Neural cell (in vitro differentiated cells): ENCODE results near the gene TFEB. TPM values are rescaled to one million over a fixed set of nuclear protein-coding genes. Genes with fewer than 3 reads are reported as not detected.

ENCODE experiments used
- H2AFZ ChIP-seq: fragments of 200-600, 300-800 bp; sonication (generic), shearing (Covaris generic); 2 replicates; pipeline ENCODE4 v1.6.0; 2014; ENCODE audit warnings: low read depth, mild to moderate bottlenecking, antibody characterized with exemption, low read length, moderate library complexity
- H3F3A ChIP-seq: fragments of 200-600 bp; shearing (Covaris generic); 2 replicates; pipeline ENCODE4 v1.6.1; 2016; ENCODE audit warnings: mild to moderate bottlenecking, moderate library complexity, mixed read lengths, antibody characterized with exemption, low read length; ENCODE audit not compliant: insufficient read depth, poor library complexity, severe bottlenecking
- H3K27ac ChIP-seq: fragments of 200-600, 300-800 bp; sonication (generic), shearing (Covaris generic); 2 replicates; pipeline ENCODE4 v1.5.1; 2014; ENCODE audit warnings: mild to moderate bottlenecking, low read length, moderate library complexity
- H3K27me3 ChIP-seq: fragments of 300-800, 200-600 bp; sonication (generic), shearing (Covaris generic); 2 replicates; pipeline ENCODE4 v1.6.0; 2014; ENCODE audit warnings: mild to moderate bottlenecking, low read depth, low read length, moderate library complexity; ENCODE audit not compliant: insufficient read depth
- H3K36me3 ChIP-seq: fragments of 300-800, 200-600 bp; sonication (generic), shearing (Covaris generic); 2 replicates; pipeline ENCODE4 v1.5.1; 2014; ENCODE audit warnings: mild to moderate bottlenecking, antibody characterized with exemption, low read length, moderate library complexity; ENCODE audit not compliant: insufficient read depth
- H3K4me2 ChIP-seq: fragments of 300-800, 200-600 bp; sonication (generic), shearing (Covaris generic); 2 replicates; pipeline ENCODE4 v1.6.0; 2014; ENCODE audit warnings: mild to moderate bottlenecking, low read length
- H3K4me3 ChIP-seq: fragments of 300-800, 200-600 bp; sonication (generic), shearing (Covaris generic); 2 replicates; pipeline ENCODE4 v1.5.1; 2014; ENCODE audit warnings: mild to moderate bottlenecking, low read length, moderate library complexity
- H3K79me2 ChIP-seq: fragments of 200-600 bp; shearing (Covaris generic); replicated peaks from 2 replicates; pipeline ENCODE4 v1.6.0; 2014; ENCODE audit warnings: mild to moderate bottlenecking, low read length, moderate library complexity; ENCODE audit not compliant: insufficient read depth
- H3K9ac ChIP-seq: fragments of 300-800, 200-600 bp; sonication (generic), shearing (Covaris generic); 2 replicates; pipeline ENCODE4 v1.6.1; 2016; ENCODE audit warnings: mild to moderate bottlenecking, low read length, mixed read lengths
- H3K9me2 ChIP-seq: fragments of 200-600 bp; shearing (Covaris generic); 2 replicates; pipeline ENCODE4 v1.6.1; 2016; ENCODE audit warnings: mild to moderate bottlenecking, low read length, mixed read lengths; ENCODE audit not compliant: insufficient read depth
- H3K9me3 ChIP-seq: fragments of 200-600, 300-800 bp; sonication (generic), shearing (Covaris generic); 2 replicates; pipeline ENCODE4 v1.6.1; 2016; ENCODE audit warnings: mild to moderate bottlenecking, mixed run types, low read length, moderate library complexity, mixed read lengths
- H4K20me1 ChIP-seq: fragments of 200-600 bp; shearing (Covaris generic); 2 replicates; pipeline ENCODE4 v1.6.1; 2016; ENCODE audit warnings: mild to moderate bottlenecking, mixed run types; ENCODE audit not compliant: insufficient read depth
- CTCF ChIP-seq: fragments of 450-650 bp; IDR thresholded peaks from 2 replicates; pipeline ENCODE4 v1.5.1; 2014; ENCODE audit warnings: antibody characterized with exemption, mild to moderate bottlenecking, moderate library complexity; ENCODE audit not compliant: poor library complexity, severe bottlenecking
- EP300 ChIP-seq: fragments of 450-650 bp; conservative IDR thresholded peaks from 2 replicates; pipeline ENCODE4 v1.6.1; 2014; ENCODE audit warnings: antibody characterized with exemption, mild to moderate bottlenecking, moderate library complexity; ENCODE audit not compliant: poor library complexity, severe bottlenecking
- EZH2 ChIP-seq: fragments of 200-600, 300-800 bp; shearing (Covaris generic), sonication (generic); IDR thresholded peaks from 2 replicates; pipeline ENCODE4 v1.6.1; 2014; ENCODE audit warnings: antibody characterized with exemption, low read length, borderline replicate concordance, mild to moderate bottlenecking; ENCODE audit not compliant: insufficient read depth, poor library complexity, severe bottlenecking
- MXI1 ChIP-seq: fragments of 450-650 bp; conservative IDR thresholded peaks from 2 replicates; pipeline ENCODE4 v1.6.1; 2014; ENCODE audit warnings: antibody characterized with exemption, mild to moderate bottlenecking; ENCODE audit not compliant: poor library complexity, severe bottlenecking
- POLR2AphosphoS5 ChIP-seq: IDR thresholded peaks from 2 replicates; pipeline ENCODE4 v1.6.1; 2012
- RAD21 ChIP-seq: fragments of 450-650 bp; conservative IDR thresholded peaks from 2 replicates; pipeline ENCODE4 v1.6.1; 2014; ENCODE audit warnings: antibody characterized with exemption, mild to moderate bottlenecking, moderate library complexity
- REST ChIP-seq: IDR thresholded peaks from 2 replicates; pipeline ENCODE4 v1.6.1; 2012; ENCODE audit warnings: borderline replicate concordance
- SMC3 ChIP-seq: fragments of 450-650 bp; conservative IDR thresholded peaks from 2 replicates; pipeline ENCODE4 v1.6.1; 2014; ENCODE audit warnings: antibody characterized with exemption, mild to moderate bottlenecking, moderate library complexity; ENCODE audit not compliant: poor library complexity
- TAF1 ChIP-seq: IDR thresholded peaks from 2 replicates; pipeline ENCODE4 v1.6.1; 2012; ENCODE audit warnings: low read depth
- polyA plus RNA-seq: library from polyadenylated mRNA; depleted of rRNA; stranded (reverse); fragments of >200 nt; gene quantifications from 2 replicates; pipeline ENCODE4 v1.2.3, GENCODE V29; 2014

TFEB gene
- polyA plus RNA-seq, 1 donor from 2014 or later, result 0.24 TPM

GRCh38 chr6:41644297-41644879 lies 91.0 kb downstream of the TFEB start:
- Histone ChIP-seq H2AFZ (peak overlapping the region; percentile 41), H3K4me3 (no peak overlapping the region), H3K27me3 (peaks cover 11% of the 10 kb centered on the region), H3K4me2 (peak overlapping the region; percentile 33), H4K20me1 (no peaks in the 10 kb centered on the region), H3F3A (no peaks in the 10 kb centered on the region), H3K27ac (peak overlapping the region; percentile 25), H3K9me3 (no peaks in the 10 kb centered on the region), H3K79me2 (no peaks in the 10 kb centered on the region), H3K36me3 (no peaks in the 10 kb centered on the region), H3K9ac (peak overlapping the region; percentile 44), H3K9me2 (no peaks in the 10 kb centered on the region)
- TF ChIP-seq SMC3 (no peak), CTCF (no peak)

DNA sequence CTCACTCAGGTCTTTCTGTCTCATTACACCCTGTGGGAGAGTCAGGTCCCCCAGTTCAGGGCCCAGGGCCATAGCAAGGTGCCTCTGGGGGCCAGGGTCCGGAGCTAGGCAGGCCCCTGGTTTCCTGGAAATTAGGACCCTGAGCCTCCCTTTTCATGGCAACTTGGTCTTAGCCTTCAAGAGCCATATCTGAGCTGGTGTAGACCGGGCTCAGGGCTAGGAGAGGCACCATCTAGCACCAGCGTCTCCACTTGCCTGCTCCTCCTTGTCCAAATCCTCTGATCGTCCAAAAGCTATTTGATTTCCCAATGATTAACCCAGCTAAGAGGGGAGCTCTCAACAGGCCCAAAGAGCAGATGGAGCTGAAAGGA lies 91.5 kb downstream of the TFEB start:
- Histone ChIP-seq H3K79me2 (no peaks in the 10 kb centered on the region), H3F3A (no peaks in the 10 kb centered on the region), H4K20me1 (no peaks in the 10 kb centered on the region), H3K27ac (peak overlapping the region; percentile 25), H3K4me2 (no peak overlapping the region), H3K27me3 (peaks cover 16% of the 10 kb centered on the region), H2AFZ (no peak overlapping the region), H3K9ac (no peak overlapping the region), H3K9me2 (no peaks in the 10 kb centered on the region), H3K4me3 (no peak overlapping the region), H3K9me3 (no peaks in the 10 kb centered on the region), H3K36me3 (no peaks in the 10 kb centered on the region)
- no peak for TF ChIP-seq EZH2
- TF ChIP-seq TAF1, result no peak
- TF ChIP-seq POLR2AphosphoS5, result no peak
- no peak for TF ChIP-seq CTCF
- TF ChIP-seq MXI1, result no peak
- no peak for TF ChIP-seq RAD21
- TF ChIP-seq SMC3, result no peak
- no peak for TF ChIP-seq REST
- no peak for TF ChIP-seq EP300
